IPS-20b (cell line): ENCODE results near the gene JCHAIN.

Source experiments
- H3K27ac ChIP-seq: one replicate; pipeline ENCODE4 v1.5.1; 2013; ENCODE audit warnings: low read length
- H3K27me3 ChIP-seq: 2 replicates; pipeline ENCODE4 v1.6.1; 2013; ENCODE audit warnings: mild to moderate bottlenecking, low read length, inconsistent platforms; ENCODE audit not compliant: insufficient read depth
- H3K36me3 ChIP-seq: 2 replicates; pipeline ENCODE4 v1.6.1; 2013; ENCODE audit warnings: low read depth, mild to moderate bottlenecking, inconsistent platforms, low read length, moderate library complexity; ENCODE audit not compliant: insufficient read depth
- H3K4me1 ChIP-seq: 2 replicates; pipeline ENCODE4 v1.6.1; 2013; ENCODE audit warnings: mild to moderate bottlenecking, control low read depth, inconsistent platforms, low read length, moderate library complexity; ENCODE audit not compliant: insufficient read depth
- H3K4me3 ChIP-seq: 2 replicates; pipeline ENCODE4 v1.5.1; 2013; ENCODE audit warnings: mild to moderate bottlenecking, low read length, inconsistent platforms
- H3K9ac ChIP-seq: 2 replicates; pipeline ENCODE4 v1.6.1; 2013; ENCODE audit warnings: low read depth, mild to moderate bottlenecking, inconsistent platforms, low read length, moderate library complexity
- H3K9me3 ChIP-seq: 2 replicates; pipeline ENCODE4 v1.6.1; 2013; ENCODE audit warnings: mild to moderate bottlenecking, low read depth, low read length, inconsistent platforms; ENCODE audit not compliant: insufficient read depth

The JCHAIN gene

GRCh38 chr4:70607334-70607853, 58.9 kb downstream of the JCHAIN start:
- Histone ChIP-seq H3K9ac (no peak overlapping the region), H3K27me3 (no peaks in the 10 kb centered on the region), H3K4me3 (no peak overlapping the region), H3K4me1 (no peaks in the 10 kb centered on the region), H3K36me3 (no peaks in the 10 kb centered on the region), H3K27ac (no peak overlapping the region), H3K9me3 (no peaks in the 10 kb centered on the region)

- Histone ChIP-seq H3K4me1 (no peaks in the 10 kb centered on the region), H3K27me3 (no peaks in the 10 kb centered on the region), H3K4me3 (no peak overlapping the region), H3K9ac (no peak overlapping the region), H3K9me3 (no peaks in the 10 kb centered on the region), H3K36me3 (no peaks in the 10 kb centered on the region), H3K27ac (no peak overlapping the region)
Measured at GRCh38 chr4:70606459-70606858, 59.8 kb downstream of the JCHAIN start.
